CD4-positive, alpha-beta T cell treated with Interleukin-2 at 100 ng/mL for 4 hours (primary cell): ENCODE measurements around the gene CD93.

Experiments
- DNase-seq: peaks from one replicate; pipeline ENCODE4 v3.0.0-alpha.2; 2020; ENCODE audit warnings: low spot score

Gene CD93

DNA sequence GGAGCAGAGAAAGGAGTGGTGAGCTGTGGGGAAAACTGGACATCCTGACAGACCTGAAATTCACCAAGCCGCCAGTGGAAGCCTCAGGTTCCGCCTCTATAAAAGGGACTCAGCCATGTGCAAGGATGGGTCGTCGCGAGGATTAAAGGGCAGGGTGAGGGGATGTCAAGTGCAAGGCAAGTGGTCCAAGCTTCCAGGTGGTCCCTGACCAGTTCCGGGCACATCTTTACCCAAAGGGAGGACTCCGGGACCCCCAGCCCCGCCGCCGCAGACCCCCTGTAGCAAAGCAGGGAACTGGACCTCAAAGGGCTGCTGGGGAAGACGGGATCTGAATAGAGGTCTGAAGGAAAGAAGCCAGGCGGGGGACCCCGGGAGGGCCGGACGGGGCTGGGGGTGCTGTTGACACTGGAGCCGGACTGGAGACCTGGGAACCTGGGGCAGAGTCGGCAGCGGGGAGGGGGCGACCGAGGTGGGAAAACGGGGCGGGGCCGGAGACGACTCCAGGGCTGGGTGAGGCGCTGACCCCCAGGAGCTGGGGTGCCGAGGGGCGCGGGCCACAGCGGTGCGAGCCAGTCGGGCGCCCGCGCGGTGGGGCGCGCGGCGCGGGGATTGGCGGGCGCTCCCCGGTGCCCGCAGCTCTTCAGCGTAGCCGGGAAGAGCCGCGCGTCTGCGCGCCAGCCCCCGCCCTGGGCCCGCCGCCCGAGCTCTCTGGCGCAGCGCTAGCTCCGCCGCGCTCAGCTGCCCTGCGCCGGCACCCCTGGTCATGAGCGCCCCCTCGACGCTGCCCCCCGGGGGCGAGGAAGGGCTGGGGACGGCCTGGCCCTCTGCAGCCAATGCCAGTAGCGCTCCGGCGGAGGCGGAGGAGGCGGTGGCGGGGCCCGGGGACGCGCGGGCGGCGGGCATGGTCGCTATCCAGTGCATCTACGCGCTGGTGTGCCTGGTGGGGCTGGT, 51.1 kb downstream of the CD93 start, which contains the start of gene SSTR4:
TSS of gene SSTR4 (plus strand) at position 592 of the 951 bp plus-strand sequence. CDS start at position 764, 172 bp downstream.
- DNase-seq = no peak

DNA sequence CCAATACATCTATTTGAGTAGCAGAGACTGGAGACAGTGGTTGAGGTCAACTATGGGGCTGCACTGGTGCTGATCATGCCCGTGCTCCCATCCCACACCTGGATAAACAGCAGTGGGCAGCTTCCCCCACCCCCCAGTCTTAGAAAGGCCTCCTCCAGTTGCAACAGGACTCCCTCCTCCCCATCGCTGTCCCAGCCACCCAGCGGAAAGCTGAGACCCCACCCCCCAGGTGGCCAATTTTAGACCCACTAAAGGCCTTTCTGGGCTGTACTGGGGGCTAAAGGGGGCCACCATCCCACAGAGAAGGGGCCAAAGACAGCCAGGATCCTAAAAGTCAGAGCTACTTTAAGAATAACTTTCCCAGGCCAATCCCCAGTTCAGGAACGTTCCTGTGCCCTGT, 52.2 kb downstream of the CD93 start:
- no peak for DNase-seq

DNA sequence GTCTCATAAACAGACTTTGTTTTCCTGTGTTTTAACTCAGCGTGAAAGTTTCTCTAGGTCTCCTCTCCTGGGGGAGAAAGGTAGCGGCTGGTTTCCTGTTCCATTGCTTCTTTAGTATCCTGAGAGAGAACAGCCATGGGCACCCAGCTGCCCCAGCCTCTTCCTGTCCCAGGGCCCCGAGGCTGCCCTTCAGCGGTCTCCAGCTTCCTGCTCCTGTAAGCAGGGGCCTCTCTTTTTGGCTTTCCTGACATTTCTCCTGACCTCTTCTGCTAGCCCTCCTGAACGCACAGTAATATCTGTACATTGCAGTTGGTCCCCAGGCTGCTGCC, 53.4 kb downstream of the CD93 start:
- no peak for DNase-seq

DNA sequence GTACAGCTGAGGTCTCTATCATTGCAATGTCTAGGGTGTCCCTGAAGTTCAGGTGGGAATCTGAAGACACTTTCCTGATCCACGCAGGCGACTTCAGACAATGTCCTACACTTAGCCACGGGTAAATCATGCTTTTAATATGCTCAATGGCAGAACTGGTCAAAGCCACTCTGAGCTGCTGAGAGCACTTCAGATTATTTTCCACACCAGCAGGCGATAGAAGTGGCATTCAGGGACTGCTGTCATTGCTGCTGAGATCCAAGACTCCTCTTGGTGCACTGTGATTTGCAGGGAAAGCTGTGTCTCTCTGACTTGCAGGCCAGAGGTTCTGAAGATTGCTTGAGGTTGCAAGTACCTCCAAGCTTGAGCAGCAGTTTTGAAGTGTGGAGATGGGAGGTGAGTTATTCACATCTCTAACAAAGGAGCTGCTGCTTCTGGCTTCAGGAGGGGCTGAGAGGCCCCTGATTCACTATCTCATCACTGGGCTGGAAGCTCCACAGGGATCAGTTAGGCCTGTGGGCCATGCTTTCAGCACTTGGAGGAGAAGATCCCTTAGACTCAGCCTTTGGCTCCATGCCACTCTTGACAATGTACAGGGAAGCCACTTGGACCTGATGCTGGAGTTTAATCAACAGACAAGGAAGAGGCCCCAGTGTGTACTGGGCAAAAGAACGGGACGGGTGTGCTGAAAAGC, 53.9 kb downstream of the CD93 start:
- no peak for DNase-seq

DNA sequence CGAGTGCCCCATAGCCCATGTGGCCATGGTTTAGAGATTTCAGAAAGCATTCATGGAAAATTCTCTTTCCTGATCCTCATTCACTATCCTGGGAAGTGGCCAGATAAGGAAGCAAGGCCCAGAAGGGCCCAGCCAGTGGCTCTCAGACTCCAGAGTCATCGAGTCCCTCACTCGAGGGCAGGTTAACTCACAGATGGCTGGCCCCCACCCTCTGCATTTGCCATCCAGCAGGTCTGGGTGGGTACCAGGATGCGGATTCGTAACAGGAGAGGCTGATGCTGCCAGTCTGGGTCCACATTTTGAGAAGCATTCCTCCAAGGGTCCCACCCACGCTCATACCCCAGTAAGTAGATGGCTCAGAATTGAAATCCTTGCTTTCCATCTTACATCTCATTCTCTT, 54.8 kb downstream of the CD93 start:
- no peak for DNase-seq
